GM12878 (cell line): ENCODE results near the gene INPP4B. TPM values are rescaled to one million over a fixed set of nuclear protein-coding genes. Genes with fewer than 3 reads are reported as not detected.

Source experiments
- ATAC-seq: fragments of 200-7000 bp; cut with Tn5 transposase; 3 replicates; pipeline ENCODE4 v1.9.1; 2020; ENCODE audit warnings: mild to moderate bottlenecking, moderate library complexity
- BruUV-seq: library from RNA; stranded (reverse); fragments of 400-500 nt; replicated peaks from 2 replicates; lab custom pipeline; 2021; lab: Mats Ljungman, UMichigan
- CTCF ChIA-PET: fragments of 300-600 bp; sonication (Branson Sonifier 250); formaldehyde crosslinking; extraction: SDS; loops from one replicate; lab custom pipeline; 2021; ENCODE audit warnings: inconsistent platforms; lab: Yijun Ruan, JAX
- POLR2A ChIA-PET: fragments of 350-600 bp; formaldehyde crosslinking; extraction: SDS; loops from one replicate; lab custom pipeline; 2021; ENCODE audit warnings: inconsistent platforms; lab: Charles Lee
- RAD21 ChIA-PET: fragments of 300-600 bp; sonication (Branson Sonifier 250); formaldehyde crosslinking; loops from one replicate; lab custom pipeline; 2023; ENCODE audit warnings: antibody characterized with exemption; ENCODE audit not compliant: unreplicated experiment; lab: Charles Lee
- SMC1A ChIA-PET: fragments of 300-600 bp; sonication (Branson Sonifier 250); formaldehyde crosslinking; loops from one replicate; lab custom pipeline; 2023; ENCODE audit not compliant: unreplicated experiment, uncharacterized antibody; lab: Charles Lee
- DNase-seq: peaks from one replicate; pipeline ENCODE4 v3.0.0-alpha.2; 2011; ENCODE audit warnings: low read depth, low spot score
- FAIRE-seq: peaks from 3 replicates; lab custom pipeline; 2011; peaks lifted over from hg19 to GRCh38; lab: Jason Lieb, UNC
- H2AFZ ChIP-seq: 2 replicates; pipeline ENCODE4 v1.6.0; 2011; ENCODE audit warnings: low read depth, low read length, control low read depth; ENCODE audit not compliant: control insufficient read depth
- H3K27ac ChIP-seq: 2 replicates; pipeline ENCODE4 v1.5.1; 2011; ENCODE audit warnings: control low read depth; ENCODE audit not compliant: control insufficient read depth, insufficient read depth
- H3K27me3 ChIP-seq, 2 experiments: replicated peaks in 1 of 2; 2 replicates each; pipeline versions ENCODE4 v1.6.0 to v1.6.1; 2011; ENCODE audit warnings: low read length in 1 of 2; ENCODE audit not compliant: control insufficient read depth in 2 of 2, insufficient read depth in 2 of 2
- H3K36me3 ChIP-seq, 2 experiments: 2 replicates each; pipeline ENCODE4 v1.5.1; 2011; ENCODE audit warnings: low read length in 1 of 2; ENCODE audit not compliant: control insufficient read depth in 2 of 2, insufficient read depth in 2 of 2
- H3K4me1 ChIP-seq: 2 replicates; pipeline ENCODE4 v1.6.1; 2011; ENCODE audit warnings: mild to moderate bottlenecking, low read length, moderate library complexity, mixed read lengths; ENCODE audit not compliant: control insufficient read depth, insufficient read depth
- H3K4me2 ChIP-seq: 2 replicates; pipeline ENCODE4 v1.6.0; 2011; ENCODE audit warnings: control low read depth; ENCODE audit not compliant: control insufficient read depth, insufficient read depth
- H3K4me3 ChIP-seq: fragments of 200-600 bp; sonication (generic); 2 replicates; pipeline ENCODE4 v1.5.1; 2016
- H3K79me2 ChIP-seq: 2 replicates; pipeline ENCODE4 v1.6.0; 2011; ENCODE audit warnings: low read length; ENCODE audit not compliant: control insufficient read depth, insufficient read depth
- H3K9ac ChIP-seq: 2 replicates; pipeline ENCODE4 v1.8.0; 2011; ENCODE audit warnings: low read length, control low read depth, mixed read lengths; ENCODE audit not compliant: control insufficient read depth, insufficient read depth
- H3K9me3 ChIP-seq: replicated peaks from 3 replicates; pipeline ENCODE4 v1.5.1; 2011; ENCODE audit warnings: mild to moderate bottlenecking, low read length; ENCODE audit not compliant: control insufficient read depth, insufficient read depth
- H4K20me1 ChIP-seq: 2 replicates; pipeline ENCODE4 v1.6.0; 2011; ENCODE audit not compliant: control insufficient read depth, insufficient read depth
- CHD1 ChIP-seq: IDR thresholded peaks from 2 replicates; pipeline ENCODE4 v1.6.1; 2012; ENCODE audit warnings: low read depth, low read length, improper control_type of control experiment
- CHD2 ChIP-seq: IDR thresholded peaks from 2 replicates; pipeline ENCODE4 v1.6.1; 2011; ENCODE audit warnings: low read depth, low read length, improper control_type of control experiment, borderline replicate concordance
- DPF2 ChIP-seq: fragments of 450-650 bp; IDR thresholded peaks from 2 replicates; pipeline ENCODE4 v1.6.1; 2017; ENCODE audit warnings: mild to moderate bottlenecking
- EP300 ChIP-seq, 2 experiments: fragments of 150-350 bp in 1 of 2; IDR thresholded peaks; 2 replicates each; pipeline ENCODE4 v1.6.1; 2011 to 2012; ENCODE audit warnings: low read depth in 2 of 2, low read length in 2 of 2, borderline replicate concordance in 1 of 2, improper control_type of control experiment in 1 of 2, inconsistent platforms in 1 of 2; ENCODE audit not compliant: control insufficient read depth in 1 of 2
- STAT3 ChIP-seq: IDR thresholded peaks from 2 replicates; pipeline ENCODE4 v1.6.1; 2011; ENCODE audit warnings: low read depth, low read length, improper control_type of control experiment
- TBL1XR1 ChIP-seq: IDR thresholded peaks from 2 replicates; pipeline ENCODE4 v1.6.1; 2012; ENCODE audit warnings: low read depth, low read length, improper control_type of control experiment
- TCF7 ChIP-seq: IDR thresholded peaks from 2 replicates; pipeline ENCODE4 v1.6.1; 2014; ENCODE audit warnings: antibody characterized with exemption, borderline replicate concordance
- YBX1 ChIP-seq: fragments of 450-650 bp; IDR thresholded peaks from 2 replicates; pipeline ENCODE4 v1.6.1; 2016; ENCODE audit warnings: antibody characterized with exemption
- ZBED1 ChIP-seq: IDR thresholded peaks from 2 replicates; pipeline ENCODE4 v1.6.1; 2016; ENCODE audit warnings: borderline replicate concordance
- ZNF207 ChIP-seq: fragments of 450-650 bp; IDR thresholded peaks from 2 replicates; pipeline ENCODE4 v1.6.1; 2014; ENCODE audit warnings: antibody characterized with exemption, mild to moderate bottlenecking, borderline replicate concordance
- ZSCAN29 ChIP-seq: fragments of 450-650 bp; IDR thresholded peaks from 2 replicates; pipeline ENCODE4 v1.6.1; 2017; ENCODE audit warnings: mild to moderate bottlenecking, moderate library complexity
- WGBS: methylation state at CpG from one replicate; pipeline ENCODE4 v1.1.6; 2016; ENCODE audit warnings: low lambda C conversion rate; ENCODE audit not compliant: insufficient replicate concordance, insufficient coverage; ENCODE audit errors: missing lambda C conversion rate; 5-methylcytosine and 5-hydroxymethylcytosine counted together
- in situ Hi-C: fragments of 300-500 bp; cut with MboI; formaldehyde crosslinking; loops from 9 replicates; pipeline ENCODE4 v1.14.3; 2018; ENCODE audit warnings: mixed read lengths
- intact Hi-C: fragments of 100-400 bp; cut with micrococcal nuclease; formaldehyde crosslinking; loops from one replicate; pipeline ENCODE4 v1.14.2; 2022; ENCODE audit not compliant: unreplicated experiment
- polyA plus RNA-seq, 11 experiments: library from polyadenylated mRNA; depleted of rRNA in 4 of 11; unstranded in 6 of 11; stranded (reverse) in 5 of 11; fragments of >200 nt; fragmentation: Nextera tagmentation in 4 of 11; fragmentation: Illumina TruSeq in 1 of 11; extraction: Ambion mirVana in 4 of 11; extraction: Trizol in 1 of 11; gene quantifications; 1 replicate in 1 of 11; 2 replicates in 10 of 11; pipeline versions ENCODE4 v1.2.1 to v1.2.3, GENCODE V29; 2011 to 2016; ENCODE audit warnings: inconsistent platforms in 2 of 11, missing spikeins in 2 of 11, low read depth in 1 of 11
- total RNA-seq, 4 experiments: library from RNA; depleted of rRNA in 3 of 4; stranded (reverse); fragments of >200 nt in 3 of 4; fragmentation: Illumina TruSeq in 1 of 4; extraction: Trizol in 1 of 4; gene quantifications; 2 replicates each; pipeline versions ENCODE4 v1.2.1 to v1.2.3, GENCODE V29; 2013 to 2021
- TF ChIP-seq, protein P1 (sequence below): fragments of 450-650 bp; IDR thresholded peaks from 2 replicates; pipeline ENCODE4 v1.6.1; 2017; ENCODE audit warnings: mild to moderate bottlenecking, moderate library complexity
- TF ChIP-seq, protein P2 (sequence below): fragments of 150-350 bp; IDR thresholded peaks from 2 replicates; pipeline ENCODE4 v1.6.1; 2014; ENCODE audit warnings: mild to moderate bottlenecking, low read depth, low read length

The INPP4B gene
- total and polyA plus RNA-seq, 10 of the 15 experiments (the other 5 are each of a cell fraction or from before 2014, with no cell fraction given) = 0.53 to 11.2 (median 0.95) TPM

DNA sequence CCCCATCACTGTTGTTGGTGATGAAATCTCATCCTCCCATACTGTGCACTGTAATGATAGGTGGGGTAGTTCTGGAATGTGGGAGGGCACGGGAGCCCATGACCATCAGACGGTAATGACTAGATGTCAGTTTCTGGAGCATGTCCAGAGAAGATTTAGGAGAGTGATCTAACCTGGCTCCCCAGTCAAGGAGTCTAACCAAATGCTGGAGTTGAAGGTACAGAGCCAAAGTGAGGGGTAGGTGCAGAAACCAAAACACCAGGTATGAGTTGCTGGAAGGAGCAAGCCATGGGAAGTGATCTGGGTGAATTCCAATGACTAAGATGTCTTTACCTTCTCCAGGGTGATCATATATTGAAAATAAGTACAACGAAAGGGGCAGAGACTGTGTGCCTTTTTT, 296.9 kb downstream of the INPP4B start (continued):
- TF ChIP-seq, protein P1, sequence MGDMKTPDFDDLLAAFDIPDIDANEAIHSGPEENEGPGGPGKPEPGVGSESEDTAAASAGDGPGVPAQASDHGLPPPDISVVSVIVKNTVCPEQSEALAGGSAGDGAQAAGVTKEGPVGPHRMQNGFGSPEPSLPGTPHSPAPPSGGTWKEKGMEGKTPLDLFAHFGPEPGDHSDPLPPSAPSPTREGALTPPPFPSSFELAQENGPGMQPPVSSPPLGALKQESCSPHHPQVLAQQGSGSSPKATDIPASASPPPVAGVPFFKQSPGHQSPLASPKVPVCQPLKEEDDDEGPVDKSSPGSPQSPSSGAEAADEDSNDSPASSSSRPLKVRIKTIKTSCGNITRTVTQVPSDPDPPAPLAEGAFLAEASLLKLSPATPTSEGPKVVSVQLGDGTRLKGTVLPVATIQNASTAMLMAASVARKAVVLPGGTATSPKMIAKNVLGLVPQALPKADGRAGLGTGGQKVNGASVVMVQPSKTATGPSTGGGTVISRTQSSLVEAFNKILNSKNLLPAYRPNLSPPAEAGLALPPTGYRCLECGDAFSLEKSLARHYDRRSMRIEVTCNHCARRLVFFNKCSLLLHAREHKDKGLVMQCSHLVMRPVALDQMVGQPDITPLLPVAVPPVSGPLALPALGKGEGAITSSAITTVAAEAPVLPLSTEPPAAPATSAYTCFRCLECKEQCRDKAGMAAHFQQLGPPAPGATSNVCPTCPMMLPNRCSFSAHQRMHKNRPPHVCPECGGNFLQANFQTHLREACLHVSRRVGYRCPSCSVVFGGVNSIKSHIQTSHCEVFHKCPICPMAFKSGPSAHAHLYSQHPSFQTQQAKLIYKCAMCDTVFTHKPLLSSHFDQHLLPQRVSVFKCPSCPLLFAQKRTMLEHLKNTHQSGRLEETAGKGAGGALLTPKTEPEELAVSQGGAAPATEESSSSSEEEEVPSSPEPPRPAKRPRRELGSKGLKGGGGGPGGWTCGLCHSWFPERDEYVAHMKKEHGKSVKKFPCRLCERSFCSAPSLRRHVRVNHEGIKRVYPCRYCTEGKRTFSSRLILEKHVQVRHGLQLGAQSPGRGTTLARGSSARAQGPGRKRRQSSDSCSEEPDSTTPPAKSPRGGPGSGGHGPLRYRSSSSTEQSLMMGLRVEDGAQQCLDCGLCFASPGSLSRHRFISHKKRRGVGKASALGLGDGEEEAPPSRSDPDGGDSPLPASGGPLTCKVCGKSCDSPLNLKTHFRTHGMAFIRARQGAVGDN = no peak
- TF ChIP-seq DPF2 (no peak), TCF7 (no peak), EP300 (IDR thresholded peaks at IDR 0.05; ENCODE audit: borderline replicate concordance in 1 of 2, control insufficient read depth in 1 of 2, low read depth in 2 of 2, low read length in 2 of 2) (no peak), TBL1XR1 (no peak), ZNF207 (no peak)

DNA sequence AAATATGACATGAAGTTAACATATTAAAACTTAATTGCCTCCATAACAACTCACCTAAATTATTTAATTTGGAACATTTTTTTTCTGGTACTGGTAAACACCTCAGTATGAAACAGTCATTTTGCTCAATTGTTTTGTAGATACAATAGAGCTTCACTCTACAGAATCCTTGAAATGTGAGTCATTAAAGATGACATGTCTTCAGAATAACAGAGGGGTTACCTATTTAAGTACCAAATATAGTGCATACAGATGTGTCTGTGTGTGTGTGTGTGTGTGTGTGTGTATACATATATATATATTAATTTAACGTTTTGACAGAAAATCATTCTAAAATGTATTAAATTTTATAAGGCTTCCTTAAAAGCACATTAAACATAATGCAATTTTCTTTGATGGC, 297.6 kb downstream of the INPP4B start:
- Histone ChIP-seq H3K27ac (no peak overlapping the region), H2AFZ (no peak overlapping the region), H3K4me1 (no peaks in the 10 kb centered on the region), H4K20me1 (no peaks in the 10 kb centered on the region), H3K4me2 (no peak overlapping the region), H3K27me3 (no peaks in the 10 kb centered on the region), H3K79me2 (no peaks in the 10 kb centered on the region), H3K9me3 (no peaks in the 10 kb centered on the region), H3K36me3 (no peaks in the 10 kb centered on the region), H3K9ac (no peak overlapping the region), H3K4me3 (no peak overlapping the region)
- intact Hi-C loops (no loop called here), in situ Hi-C loops (no loop called here)
- BruUV-seq = no TSS peak
- CTCF ChIA-PET = interaction anchor here (0.7 to 1.5 kb wide), 6 partner anchors 9 to 19 kb away, joined by 3 to 8 read pairs (median 4); no protein-coding TSS in a partner anchor
- FAIRE-seq (no peak), DNase-seq (no peak), ATAC-seq (no peak)
- 0% methylated on average over 1 of the region's 1 CpG for WGBS
- TF ChIP-seq ZSCAN29 (no peak), CHD1 (no peak), ZBED1 (no peak), STAT3 (no peak), YBX1 (no peak), CHD2 (no peak)
- TF ChIP-seq, protein P2, sequence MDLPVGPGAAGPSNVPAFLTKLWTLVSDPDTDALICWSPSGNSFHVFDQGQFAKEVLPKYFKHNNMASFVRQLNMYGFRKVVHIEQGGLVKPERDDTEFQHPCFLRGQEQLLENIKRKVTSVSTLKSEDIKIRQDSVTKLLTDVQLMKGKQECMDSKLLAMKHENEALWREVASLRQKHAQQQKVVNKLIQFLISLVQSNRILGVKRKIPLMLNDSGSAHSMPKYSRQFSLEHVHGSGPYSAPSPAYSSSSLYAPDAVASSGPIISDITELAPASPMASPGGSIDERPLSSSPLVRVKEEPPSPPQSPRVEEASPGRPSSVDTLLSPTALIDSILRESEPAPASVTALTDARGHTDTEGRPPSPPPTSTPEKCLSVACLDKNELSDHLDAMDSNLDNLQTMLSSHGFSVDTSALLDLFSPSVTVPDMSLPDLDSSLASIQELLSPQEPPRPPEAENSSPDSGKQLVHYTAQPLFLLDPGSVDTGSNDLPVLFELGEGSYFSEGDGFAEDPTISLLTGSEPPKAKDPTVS = no peak
- TF ChIP-seq, protein P1 = no peak
- SMC1A ChIA-PET = interaction anchor here (1.1 to 3.3 kb wide), 10 partner anchors 10 to 194 kb away, joined by 3 to 22 read pairs (median 4); no protein-coding TSS in a partner anchor
- RAD21 ChIA-PET = interaction anchor here (0.8 to 1.2 kb wide), 8 partner anchors 8 to 174 kb away, joined by 3 to 5 read pairs (median 3); no protein-coding TSS in a partner anchor
- POLR2A ChIA-PET = interaction anchor here (0.8 to 1.2 kb wide), 3 partner anchors 8 to 143 kb away, joined by 3 read pairs; no protein-coding TSS in a partner anchor
